ENCODE measurements around the gene DAB1. TPM values are rescaled to one million over a fixed set of nuclear protein-coding genes. Genes with fewer than 3 reads are reported as not detected.

DAB1 gene
- total and polyA plus RNA-seq, 4 donors, result 0.05 to 2.6 (median 1.8) TPM

GRCh38 chr1:57404884-57405283 lies 19.0 kb downstream of the DAB1 start:
- no peak for DNase-seq
- H3K4me3 ChIP-seq (ENCODE audit: low read length in 2 of 2), result no peak overlapping the region
- H3K36me3 ChIP-seq (ENCODE audit: control insufficient read depth in 1 of 2, insufficient read depth in 2 of 2, low read length in 1 of 2), result no peaks in the 10 kb centered on the region
- H3K27me3 ChIP-seq (ENCODE audit: control insufficient read depth in 1 of 2, insufficient read depth in 2 of 2, low read length in 1 of 2), result no peaks in the 10 kb centered on the region
- 58 to 64% methylated on average over 3 of the region's 3 CpGs for WGBS, 2 donors
- H3K9me3 ChIP-seq (ENCODE audit: control insufficient read depth, low read length), result peaks cover 1% of the 10 kb centered on the region
- ATAC-seq (ENCODE audit: low FRiP score), result no peak
- intact Hi-C loops (cut with DNase I), result no loop called here
- no peaks in the 10 kb centered on the region for H3K4me1 ChIP-seq (ENCODE audit: control insufficient read depth in 1 of 2, insufficient read depth in 2 of 2, low read length in 2 of 2)
- H3K27ac ChIP-seq (ENCODE audit: low read depth in 1 of 2, low read length in 2 of 2), result no peak overlapping the region

GRCh38 chr1:57403201-57403600 lies 20.7 kb downstream of the DAB1 start:
- intact Hi-C loops (cut with DNase I), result no loop called here
- 94 to 95% methylated on average over 1 of the region's 1 CpG for WGBS, 2 donors

GRCh38 chr1:57401671-57402070 lies 22.2 kb downstream of the DAB1 start:
- ATAC-seq (ENCODE audit: low FRiP score) (no peak), DNase-seq (no peak)
- Histone ChIP-seq H3K36me3 (ENCODE audit: control insufficient read depth in 1 of 2, insufficient read depth in 2 of 2, low read length in 1 of 2) (no peaks in the 10 kb centered on the region), H3K9me3 (ENCODE audit: control insufficient read depth, low read length) (peaks cover 1% of the 10 kb centered on the region), H3K27ac (ENCODE audit: low read depth in 1 of 2, low read length in 2 of 2) (no peak overlapping the region), H3K4me1 (ENCODE audit: control insufficient read depth in 1 of 2, insufficient read depth in 2 of 2, low read length in 2 of 2) (no peaks in the 10 kb centered on the region), H3K27me3 (ENCODE audit: control insufficient read depth in 1 of 2, insufficient read depth in 2 of 2, low read length in 1 of 2) (peaks cover 0 to 3% of the 10 kb centered on the region in 2 donors), H3K4me3 (ENCODE audit: low read length in 2 of 2) (no peak overlapping the region)
- intact Hi-C loops (cut with DNase I), result no loop called here
- 91 to 93% methylated on average over 1 of the region's 1 CpG for WGBS, 2 donors

More at GRCh38 chr1:57403201-57403600, 20.7 kb downstream of the DAB1 start:
- ATAC-seq (ENCODE audit: low FRiP score) (no peak), DNase-seq (no peak)
- H3K4me1 ChIP-seq (ENCODE audit: control insufficient read depth in 1 of 2, insufficient read depth in 2 of 2, low read length in 2 of 2), result no peaks in the 10 kb centered on the region
- no peaks in the 10 kb centered on the region for H3K27me3 ChIP-seq (ENCODE audit: control insufficient read depth in 1 of 2, insufficient read depth in 2 of 2, low read length in 1 of 2)
- no peaks in the 10 kb centered on the region for H3K36me3 ChIP-seq (ENCODE audit: control insufficient read depth in 1 of 2, insufficient read depth in 2 of 2, low read length in 1 of 2)
- no peak overlapping the region for H3K27ac ChIP-seq (ENCODE audit: low read depth in 1 of 2, low read length in 2 of 2)
- H3K9me3 ChIP-seq (ENCODE audit: control insufficient read depth, low read length), result peaks cover 1% of the 10 kb centered on the region
- no peak overlapping the region for H3K4me3 ChIP-seq (ENCODE audit: low read length in 2 of 2)

GRCh38 chr1:57400048-57400447 lies 23.8 kb downstream of the DAB1 start:
- Histone ChIP-seq H3K27ac (ENCODE audit: low read depth in 1 of 2, low read length in 2 of 2) (no peak overlapping the region), H3K27me3 (ENCODE audit: control insufficient read depth in 1 of 2, insufficient read depth in 2 of 2, low read length in 1 of 2) (peaks cover 0 to 3% of the 10 kb centered on the region in 2 donors), H3K4me3 (ENCODE audit: low read length in 2 of 2) (no peak overlapping the region), H3K4me1 (ENCODE audit: control insufficient read depth in 1 of 2, insufficient read depth in 2 of 2, low read length in 2 of 2) (no peaks in the 10 kb centered on the region), H3K9me3 (ENCODE audit: control insufficient read depth, low read length) (no peaks in the 10 kb centered on the region), H3K36me3 (ENCODE audit: control insufficient read depth in 1 of 2, insufficient read depth in 2 of 2, low read length in 1 of 2) (no peaks in the 10 kb centered on the region)
- no peak for DNase-seq
- ATAC-seq (ENCODE audit: low FRiP score), result no peak
- intact Hi-C loops (cut with DNase I), result no loop called here
- WGBS, 2 donors, result 90 to 92% methylated on average over 5 of the region's 5 CpGs

- ATAC-seq (ENCODE audit: low FRiP score) (no peak), DNase-seq (no peak)
- no peaks in the 10 kb centered on the region for H3K9me3 ChIP-seq (ENCODE audit: control insufficient read depth, low read length)
- intact Hi-C loops (cut with DNase I), result no loop called here
- H3K27ac ChIP-seq (ENCODE audit: low read depth in 1 of 2, low read length in 2 of 2), result no peak overlapping the region
- H3K36me3 ChIP-seq (ENCODE audit: control insufficient read depth in 1 of 2, insufficient read depth in 2 of 2, low read length in 1 of 2), result no peaks in the 10 kb centered on the region
- no peaks in the 10 kb centered on the region for H3K4me1 ChIP-seq (ENCODE audit: control insufficient read depth in 1 of 2, insufficient read depth in 2 of 2, low read length in 2 of 2)
- peaks cover 0 to 3% of the 10 kb centered on the region in 2 donors for H3K27me3 ChIP-seq (ENCODE audit: control insufficient read depth in 1 of 2, insufficient read depth in 2 of 2, low read length in 1 of 2)
- 78 to 81% methylated on average over 6 of the region's 6 CpGs for WGBS, 2 donors
- no peak overlapping the region for H3K4me3 ChIP-seq (ENCODE audit: low read length in 2 of 2)
Measured at GRCh38 chr1:57393058-57393584, 30.7 kb downstream of the DAB1 start.

GRCh38 chr1:57385336-57385735 lies 38.5 kb downstream of the DAB1 start:
- Histone ChIP-seq H3K27ac (ENCODE audit: low read depth in 1 of 2, low read length in 2 of 2) (no peak overlapping the region), H3K36me3 (ENCODE audit: control insufficient read depth in 1 of 2, insufficient read depth in 2 of 2, low read length in 1 of 2) (no peaks in the 10 kb centered on the region), H3K27me3 (ENCODE audit: control insufficient read depth in 1 of 2, insufficient read depth in 2 of 2, low read length in 1 of 2) (no peaks in the 10 kb centered on the region), H3K9me3 (ENCODE audit: control insufficient read depth, low read length) (peaks cover 1% of the 10 kb centered on the region), H3K4me1 (ENCODE audit: control insufficient read depth in 1 of 2, insufficient read depth in 2 of 2, low read length in 2 of 2) (no peaks in the 10 kb centered on the region), H3K4me3 (ENCODE audit: low read length in 2 of 2) (no peak overlapping the region)
- whole genome bisulfite sequencing, 2 donors, result 32% methylated on average over 1 of the region's 1 CpG
- intact Hi-C loops (cut with DNase I), result no loop called here
- DNase-seq (no peak), ATAC-seq (ENCODE audit: low FRiP score) (no peak)

- no peaks in the 10 kb centered on the region for H3K4me1 ChIP-seq (ENCODE audit: control insufficient read depth in 1 of 2, insufficient read depth in 2 of 2, low read length in 2 of 2)
- H3K9me3 ChIP-seq (ENCODE audit: control insufficient read depth, low read length), result peaks cover 1% of the 10 kb centered on the region
- H3K4me3 ChIP-seq (ENCODE audit: low read length in 2 of 2), result no peak overlapping the region
- ATAC-seq (ENCODE audit: low FRiP score), result no peak
- DNase-seq, result no peak
- 48 to 60% methylated on average over 1 of the region's 1 CpG for WGBS, 2 donors
- H3K27me3 ChIP-seq (ENCODE audit: control insufficient read depth in 1 of 2, insufficient read depth in 2 of 2, low read length in 1 of 2), result no peaks in the 10 kb centered on the region
- H3K27ac ChIP-seq (ENCODE audit: low read depth in 1 of 2, low read length in 2 of 2), result no peak overlapping the region
- intact Hi-C loops (cut with DNase I), result no loop called here
- no peaks in the 10 kb centered on the region for H3K36me3 ChIP-seq (ENCODE audit: control insufficient read depth in 1 of 2, insufficient read depth in 2 of 2, low read length in 1 of 2)
Measured at GRCh38 chr1:57384901-57385300, 39.0 kb downstream of the DAB1 start.

GRCh38 chr1:57384284-57384683 lies 39.6 kb downstream of the DAB1 start:
- WGBS, 2 donors, result 88 to 89% methylated on average over 4 of the region's 4 CpGs
- no peaks in the 10 kb centered on the region for H3K4me1 ChIP-seq (ENCODE audit: control insufficient read depth in 1 of 2, insufficient read depth in 2 of 2, low read length in 2 of 2)
- H3K9me3 ChIP-seq (ENCODE audit: control insufficient read depth, low read length), result peaks cover 1% of the 10 kb centered on the region
- no peaks in the 10 kb centered on the region for H3K36me3 ChIP-seq (ENCODE audit: control insufficient read depth in 1 of 2, insufficient read depth in 2 of 2, low read length in 1 of 2)
- no peak overlapping the region for H3K4me3 ChIP-seq (ENCODE audit: low read length in 2 of 2)
- no peaks in the 10 kb centered on the region for H3K27me3 ChIP-seq (ENCODE audit: control insufficient read depth in 1 of 2, insufficient read depth in 2 of 2, low read length in 1 of 2)
- intact Hi-C loops (cut with DNase I), result no loop called here
- H3K27ac ChIP-seq (ENCODE audit: low read depth in 1 of 2, low read length in 2 of 2), result no peak overlapping the region
- DNase-seq (no peak), ATAC-seq (ENCODE audit: low FRiP score) (no peak)

- Histone ChIP-seq H3K4me3 (ENCODE audit: low read length in 2 of 2) (no peak overlapping the region), H3K27ac (ENCODE audit: low read depth in 1 of 2, low read length in 2 of 2) (no peak overlapping the region), H3K27me3 (ENCODE audit: control insufficient read depth in 1 of 2, insufficient read depth in 2 of 2, low read length in 1 of 2) (no peaks in the 10 kb centered on the region), H3K36me3 (ENCODE audit: control insufficient read depth in 1 of 2, insufficient read depth in 2 of 2, low read length in 1 of 2) (no peaks in the 10 kb centered on the region), H3K9me3 (ENCODE audit: control insufficient read depth, low read length) (peaks cover 1% of the 10 kb centered on the region), H3K4me1 (ENCODE audit: control insufficient read depth in 1 of 2, insufficient read depth in 2 of 2, low read length in 2 of 2) (no peaks in the 10 kb centered on the region)
- intact Hi-C loops (cut with DNase I), result no loop called here
- DNase-seq, result no peak
- 33 to 48% methylated on average over 2 of the region's 2 CpGs for WGBS, 2 donors
- no peak for ATAC-seq (ENCODE audit: low FRiP score)
Measured at GRCh38 chr1:57381871-57382270, 42.0 kb downstream of the DAB1 start.
